NCI-H2107 treated with DMSO at 0.1 percent for 48 hours (cell line): Measurements from ENCODE around the gene SCAMP3.

Source experiments
- DNase-seq: peaks from one replicate; lab custom pipeline; 2025; ENCODE audit not compliant: unreplicated experiment; lab: John Stamatoyannopoulos, UW

Gene SCAMP3

GRCh38 chr1:155285631-155286044, 23.5 kb upstream of the SCAMP3 start:
- DNase-seq: no peak

- DNase-seq: no peak
Measured at GRCh38 chr1:155285063-155285462, 22.9 kb upstream of the SCAMP3 start.

DNA sequence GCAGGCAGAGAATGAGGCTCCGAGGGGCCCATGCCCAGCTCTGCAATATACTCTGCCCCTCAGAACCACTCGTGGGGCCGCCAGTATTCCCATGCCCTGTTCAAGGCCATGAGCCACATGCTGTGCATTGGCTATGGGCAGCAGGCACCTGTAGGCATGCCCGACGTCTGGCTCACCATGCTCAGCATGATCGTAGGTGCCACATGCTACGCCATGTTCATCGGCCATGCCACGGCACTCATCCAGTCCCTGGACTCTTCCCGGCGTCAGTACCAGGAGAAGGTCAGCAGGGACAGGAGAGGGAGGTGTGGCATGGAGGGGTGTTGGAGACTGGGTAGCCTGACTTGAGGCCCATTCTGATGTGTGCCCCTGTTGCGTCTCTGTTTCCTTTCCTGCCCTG, 22.3 kb upstream of the SCAMP3 start:
- no peak for DNase-seq

DNA sequence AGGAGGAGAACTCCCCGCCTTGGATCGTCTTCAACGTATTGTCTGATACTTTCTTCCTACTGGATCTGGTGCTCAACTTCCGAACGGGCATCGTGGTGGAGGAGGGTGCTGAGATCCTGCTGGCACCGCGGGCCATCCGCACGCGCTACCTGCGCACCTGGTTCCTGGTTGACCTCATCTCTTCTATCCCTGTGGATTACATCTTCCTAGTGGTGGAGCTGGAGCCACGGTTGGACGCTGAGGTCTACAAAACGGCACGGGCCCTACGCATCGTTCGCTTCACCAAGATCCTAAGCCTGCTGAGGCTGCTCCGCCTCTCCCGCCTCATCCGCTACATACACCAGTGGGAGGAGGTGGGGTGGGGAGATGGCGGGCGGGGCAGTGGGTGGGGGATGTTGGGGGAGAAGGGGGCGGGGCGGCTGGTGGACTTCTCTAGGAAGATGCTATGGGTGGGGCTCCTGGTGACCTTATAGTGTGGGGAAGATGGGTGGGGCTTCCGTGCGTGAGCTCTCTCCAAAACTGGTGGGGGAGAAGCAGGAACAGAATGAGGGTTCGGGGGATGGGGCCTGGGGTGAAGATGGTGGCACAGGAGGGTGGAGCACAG, 20.4 kb upstream of the SCAMP3 start:
- no peak for DNase-seq

DNA sequence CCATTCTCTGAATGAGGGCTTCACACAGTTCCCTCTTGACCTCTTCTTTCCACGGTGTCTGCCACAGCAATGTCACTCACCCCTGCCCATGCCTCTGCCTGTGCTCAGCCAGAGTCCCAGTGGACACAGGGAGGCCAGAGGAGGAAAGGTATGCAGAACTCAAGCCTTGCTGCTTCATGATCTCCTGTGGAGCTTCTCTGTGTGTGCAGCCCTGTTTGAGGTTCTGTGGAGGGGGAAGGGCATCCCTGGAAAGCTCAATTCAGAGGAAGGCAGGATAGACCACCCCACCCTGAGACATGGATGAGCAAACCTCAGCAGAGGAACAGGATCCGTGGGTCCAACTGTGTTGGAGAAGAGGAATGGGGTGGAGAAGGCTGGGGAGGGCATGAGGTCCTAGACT, 17.1 kb upstream of the SCAMP3 start:
- DNase-seq: no peak

DNA sequence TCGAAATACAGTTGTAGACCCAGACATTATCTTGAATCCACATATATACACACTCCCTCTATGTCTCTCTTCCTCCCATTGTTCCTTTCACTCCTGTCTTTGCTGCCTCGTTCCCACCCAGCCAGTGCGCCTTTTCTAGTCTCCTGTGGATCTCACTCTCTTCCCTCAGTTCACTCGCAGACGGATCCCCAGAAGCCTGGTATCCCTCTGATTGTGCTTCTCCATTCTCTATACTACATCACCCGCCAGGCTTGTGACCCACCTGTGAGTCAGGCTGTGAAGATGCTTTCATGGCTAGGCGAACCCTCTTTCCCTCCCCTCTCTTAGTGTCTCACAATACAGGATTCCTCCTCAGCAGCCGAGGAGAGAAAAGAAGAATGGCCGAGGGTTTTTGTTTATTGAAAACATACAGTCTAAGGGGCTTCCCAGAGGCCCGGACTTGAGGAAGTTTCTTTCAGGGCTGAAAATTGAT, 16.6 kb upstream of the SCAMP3 start:
- DNase-seq: no peak

DNA sequence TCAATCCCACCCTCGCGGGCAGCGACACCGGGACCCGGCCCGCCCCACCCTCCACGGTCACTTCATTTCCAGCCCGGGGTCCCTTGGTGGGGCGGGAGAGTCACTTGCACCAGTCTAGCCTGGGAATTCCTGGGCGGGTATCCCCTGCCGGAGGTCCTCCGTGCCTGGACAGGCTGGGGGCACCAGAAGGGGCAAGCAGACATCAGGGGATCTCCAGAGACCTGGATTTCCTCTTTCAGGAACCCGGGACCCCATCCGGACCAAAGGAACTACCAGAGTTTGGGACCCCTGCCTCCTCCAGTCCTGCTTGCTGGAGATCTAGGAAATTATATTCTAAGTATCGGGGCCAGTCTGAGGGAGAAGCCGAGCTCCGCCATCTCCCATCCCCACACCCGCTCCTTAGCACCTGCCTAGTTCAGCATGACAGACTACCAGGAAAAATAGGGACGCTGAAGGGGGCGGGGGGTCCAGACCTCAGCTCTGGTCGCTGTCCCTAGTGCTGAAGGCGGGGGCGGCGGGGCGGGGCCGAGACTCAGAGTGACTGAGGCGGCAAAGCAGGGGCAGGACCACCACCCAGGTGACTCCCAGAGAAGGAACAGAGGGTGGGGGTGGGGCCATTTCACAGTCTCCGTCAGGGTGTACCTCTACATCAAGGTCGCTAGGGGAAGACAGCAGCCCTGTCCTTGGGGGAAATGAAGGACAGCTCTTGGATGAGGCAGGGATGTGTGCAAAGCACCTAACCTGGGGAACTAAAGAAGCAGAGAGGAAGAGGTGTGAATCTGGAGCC, 15.9 kb upstream of the SCAMP3 start:
- DNase-seq: peak; percentile 90

- peak; percentile 97 for DNase-seq
Measured at GRCh38 chr1:155277070-155277901, 15.1 kb upstream of the SCAMP3 start, which contains the start of gene HCN3. Gene HCN3 (plus strand): TSS chr1:155277463. CDS start chr1:155277591, 128 bp downstream.

GRCh38 chr1:155273343-155274245, 11.4 kb upstream of the SCAMP3 start, which contains the start of gene CLK2:
Gene CLK2 (minus strand): TSS chr1:155273504. CDS start chr1:155270977, 2,527 bp downstream.
- DNase-seq: peak; percentile 94

- DNase-seq: no peak
Measured at GRCh38 chr1:155272466-155273342, 10.5 kb upstream of the SCAMP3 start.

- no peak for DNase-seq
Measured at GRCh38 chr1:155269381-155269780, 7.2 kb upstream of the SCAMP3 start.

DNA sequence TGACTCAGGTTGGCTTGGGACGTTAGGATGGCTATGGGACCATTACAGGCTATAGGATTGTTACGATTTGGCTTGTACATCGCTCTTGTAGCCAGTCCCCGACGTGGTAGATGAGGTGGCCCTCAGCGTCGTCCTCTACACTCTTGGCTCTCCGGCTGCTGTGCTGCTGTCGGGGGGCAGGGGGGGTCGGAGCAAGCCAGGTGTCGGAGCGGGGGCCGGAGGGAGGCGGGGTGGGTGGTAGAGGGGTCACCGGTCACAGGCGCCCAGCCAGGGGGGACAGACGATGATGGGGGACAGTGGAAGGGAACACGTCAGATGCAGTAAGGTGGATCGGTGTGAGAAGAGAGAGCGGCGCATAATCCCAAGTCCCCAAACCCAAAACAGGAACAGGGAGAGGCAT, 6.5 kb upstream of the SCAMP3 start:
- DNase-seq: no peak

GRCh38 chr1:155267373-155267772, 5.2 kb upstream of the SCAMP3 start:
- DNase-seq: no peak

GRCh38 chr1:155266553-155266952, 4.4 kb upstream of the SCAMP3 start:
- no peak for DNase-seq

DNA sequence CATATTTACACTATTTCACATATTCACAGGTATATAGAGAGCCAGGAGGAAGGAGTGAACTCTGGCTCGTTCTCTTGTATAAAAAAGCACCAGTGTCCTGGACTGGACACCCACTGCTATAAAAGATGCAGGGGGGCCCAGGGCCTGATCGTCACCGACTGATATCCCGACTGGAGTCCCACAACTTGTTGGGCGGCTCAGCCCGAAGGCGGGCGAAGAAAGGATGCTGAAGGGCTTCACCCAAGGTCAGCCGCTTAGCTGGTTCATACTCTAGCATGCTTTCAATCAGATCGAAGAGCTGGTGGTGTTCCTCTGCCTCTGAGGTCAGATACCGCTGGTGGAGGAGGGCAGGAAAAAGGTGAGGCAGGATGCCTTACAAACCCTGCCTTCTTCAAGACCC, 907 bp upstream of the SCAMP3 start:
- DNase-seq: no peak

- DNase-seq: no peak
Measured at GRCh38 chr1:155261493-155261851, 688 bp downstream of the SCAMP3 start.

DNA sequence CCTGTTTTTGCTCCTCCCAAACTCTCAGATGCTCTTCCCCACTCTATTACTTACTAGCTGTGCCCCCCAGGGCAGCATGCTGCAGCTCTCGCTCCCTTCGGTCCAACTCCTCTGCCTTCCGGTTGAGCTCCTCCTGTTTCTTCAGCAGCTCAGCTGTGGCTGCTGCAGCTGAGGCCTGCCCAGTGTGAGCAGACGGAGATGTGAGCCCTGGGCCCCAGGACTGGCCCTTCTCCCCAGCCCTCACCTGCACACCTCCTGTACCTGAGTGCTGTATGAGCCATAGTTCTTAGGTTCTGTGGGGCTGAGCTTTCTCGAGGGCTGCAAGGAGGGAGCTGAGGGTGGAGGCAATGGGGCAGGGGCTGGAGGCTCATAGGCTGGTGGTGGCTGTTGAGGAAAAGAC, 1.9 kb downstream of the SCAMP3 start:
- no peak for DNase-seq

DNA sequence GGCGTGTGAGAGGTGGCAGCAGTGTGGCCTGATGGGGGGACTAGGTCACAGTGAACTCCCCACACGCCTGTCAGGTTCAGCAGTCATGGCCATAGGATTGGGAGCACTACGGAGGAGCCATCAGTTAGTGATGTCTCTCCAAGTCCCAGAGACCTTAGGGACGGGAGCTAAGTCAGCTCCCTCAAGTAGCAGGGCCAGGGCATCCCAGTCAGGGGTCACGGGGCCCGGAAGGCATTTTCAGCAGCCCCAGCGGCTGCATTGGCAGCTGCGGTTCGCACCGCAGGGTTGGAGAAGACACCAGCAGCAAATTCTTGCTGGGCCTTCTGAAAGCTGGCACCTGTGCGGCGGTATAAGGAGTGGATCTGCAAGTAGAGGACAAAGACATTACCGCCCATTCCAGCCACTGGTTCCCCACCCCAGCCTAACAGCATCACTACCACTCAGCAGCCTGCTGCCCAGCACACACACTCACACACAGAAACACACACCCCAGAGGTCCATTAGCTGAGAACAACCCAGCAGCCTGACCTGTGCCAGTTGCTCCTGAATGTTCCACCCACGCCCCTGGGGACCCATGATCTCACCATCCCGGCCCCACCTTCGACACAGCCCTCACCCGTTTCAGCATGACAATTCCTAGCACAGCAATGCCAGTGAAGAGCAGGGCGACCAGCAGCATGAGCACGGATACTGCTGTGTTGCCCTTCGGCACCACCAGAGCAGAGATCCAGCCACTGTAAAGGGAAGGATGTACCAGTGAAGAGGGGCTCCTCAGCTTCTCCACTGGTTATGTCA, 5.9 kb downstream of the SCAMP3 start:
- DNase-seq: no peak
